HPDE6-E6E7 (cell line): Measurements from ENCODE around the gene CAMTA1.

Experiments
- DNase-seq: peaks from one replicate; pipeline ENCODE4 v3.0.0; 2011; ENCODE audit warnings: missing footprints; ENCODE audit errors: extremely low spot score

The CAMTA1 gene

DNA sequence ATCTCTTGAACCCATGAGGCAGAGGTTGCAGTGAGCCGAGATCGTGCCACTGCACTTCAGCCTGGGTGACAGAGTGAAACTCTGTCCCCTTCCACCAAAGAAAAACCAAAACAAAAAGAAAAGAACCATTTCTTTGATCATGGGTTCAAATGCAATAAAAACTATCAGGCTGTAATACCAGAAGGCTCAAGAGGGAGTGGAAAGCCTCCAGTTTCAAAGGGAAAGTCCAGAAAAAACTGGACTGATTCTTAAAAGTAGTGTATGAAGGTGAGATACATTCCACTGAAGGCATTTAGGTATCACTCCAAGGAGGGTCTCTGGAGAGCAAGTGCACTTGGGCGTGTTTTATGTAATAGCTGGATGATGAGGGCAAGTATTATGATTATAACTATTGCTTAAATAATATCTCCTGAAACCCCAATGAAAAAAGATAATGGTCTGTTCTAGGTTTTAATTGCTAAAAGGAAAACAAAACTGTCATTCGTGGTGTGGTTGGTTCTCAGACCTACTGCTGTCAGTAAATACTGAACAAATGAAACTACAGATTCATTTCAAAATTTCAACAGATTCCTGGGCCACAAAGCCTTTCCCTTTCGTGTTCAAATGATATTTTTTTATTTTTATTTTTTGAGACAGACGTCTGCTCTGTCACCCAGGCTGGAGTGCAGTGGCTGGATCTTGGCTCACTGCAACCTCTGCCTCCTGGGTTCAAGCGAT lies 6.0 kb upstream of the CAMTA1 start:
- no peak for DNase-seq

- DNase-seq = no peak
Observed at GRCh38 chr1:6782151-6782550, 3.1 kb upstream of the CAMTA1 start.

- no peak for DNase-seq
Observed at GRCh38 chr1:6783221-6783620, 2.0 kb upstream of the CAMTA1 start.

GRCh38 chr1:6783936-6784559 lies 1.2 kb upstream of the CAMTA1 start:
- DNase-seq = no peak

GRCh38 chr1:6784560-6785317 lies 515 bp upstream of the CAMTA1 start:
- peak; percentile 100 for DNase-seq

DNA sequence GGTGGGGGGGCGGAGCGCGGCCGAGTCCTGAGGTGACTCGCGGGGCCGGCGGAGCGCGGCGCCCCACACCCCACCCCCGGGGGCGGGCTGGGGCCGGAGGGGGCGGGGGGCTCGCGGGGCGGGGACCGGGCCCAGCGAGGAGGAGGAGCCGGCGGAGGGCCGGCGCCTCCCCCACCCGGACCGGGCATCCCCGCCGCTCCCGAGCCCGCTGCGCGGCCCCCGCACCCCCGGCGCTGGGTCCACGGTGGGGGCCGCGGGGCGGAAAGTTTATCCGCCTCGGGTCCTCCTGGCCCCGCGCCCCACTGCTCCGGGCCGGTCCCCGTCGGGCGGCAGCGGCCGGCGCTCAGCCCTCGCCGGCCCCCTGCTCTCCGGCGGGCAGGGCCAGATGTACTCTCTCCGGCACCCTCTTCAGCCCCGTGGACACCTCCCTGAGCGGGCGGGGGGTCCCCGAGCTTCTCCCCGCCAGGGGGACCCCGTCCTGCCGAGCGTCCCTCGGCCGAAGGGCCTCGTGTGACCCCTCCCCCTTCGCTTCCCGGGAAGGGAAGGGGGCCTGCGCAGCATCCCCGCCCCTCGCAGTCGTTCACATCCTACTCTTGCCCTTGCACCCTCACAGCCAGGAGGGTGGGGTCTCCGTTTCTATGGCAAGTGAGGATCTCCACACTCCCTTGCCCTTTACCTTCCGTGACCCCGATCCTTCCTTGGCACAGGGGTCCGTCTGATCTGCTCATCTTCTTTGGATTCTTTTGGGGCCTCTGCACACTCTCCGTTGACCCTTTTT lies 663 bp downstream of the CAMTA1 start:
- DNase-seq = peak; percentile 53

DNA sequence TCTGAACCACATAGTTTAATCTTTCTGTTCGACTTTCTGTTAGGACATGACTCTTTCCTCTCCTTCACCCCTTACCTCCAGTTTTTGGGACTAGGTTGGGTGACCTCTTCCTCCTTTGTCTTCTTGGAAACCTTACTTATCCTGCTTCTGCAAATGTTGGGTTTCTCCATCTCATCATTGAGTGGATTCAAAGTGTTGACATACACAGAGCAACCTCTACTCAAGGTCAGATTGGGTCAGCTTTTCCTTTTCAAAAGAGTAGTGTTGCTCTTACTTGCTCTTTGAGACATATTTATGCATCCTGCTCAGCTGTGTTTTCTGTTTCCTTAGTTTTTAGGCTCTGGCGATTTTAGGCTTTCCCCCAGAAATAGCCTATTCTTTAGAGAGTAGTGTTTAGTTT lies 3.7 kb downstream of the CAMTA1 start:
- DNase-seq = no peak

DNA sequence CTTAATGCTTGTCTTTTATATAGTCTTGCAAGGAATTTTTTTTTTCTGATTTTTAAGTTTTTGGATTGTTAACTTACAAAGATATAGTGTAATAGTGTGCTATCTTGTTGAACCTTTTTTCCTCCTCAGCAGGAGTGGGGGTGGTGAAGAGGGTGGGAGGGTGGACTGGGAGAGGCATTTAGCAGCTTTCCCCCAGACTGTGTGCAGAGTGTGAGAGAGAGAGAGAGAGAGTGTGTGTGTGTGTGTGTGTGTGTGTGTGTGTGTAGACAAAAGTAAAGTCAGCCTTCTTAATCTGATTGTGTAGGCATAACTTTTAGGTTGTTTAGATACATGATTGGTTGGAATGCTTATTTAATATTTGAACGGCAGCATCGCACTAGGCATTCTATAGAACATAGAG lies 4.9 kb downstream of the CAMTA1 start:
- DNase-seq = no peak

DNA sequence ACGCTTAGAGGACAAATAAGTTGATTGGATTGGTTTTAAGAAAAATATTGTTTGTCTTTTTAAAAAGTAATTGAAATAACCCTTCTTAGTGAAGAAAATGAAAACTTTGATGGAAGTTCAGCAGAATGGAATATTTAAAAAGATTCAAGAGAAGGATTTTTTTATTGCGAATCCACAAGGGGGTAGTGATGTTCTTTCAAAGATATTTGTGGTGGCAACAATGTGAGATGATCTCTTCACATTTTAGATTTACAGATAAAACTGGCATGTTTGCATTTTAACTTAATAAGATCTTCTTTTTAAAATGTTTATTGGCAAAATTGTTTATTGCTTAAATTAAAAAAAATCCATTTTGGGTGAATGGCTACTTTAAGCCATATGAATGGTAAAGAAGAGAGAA lies 8.9 kb downstream of the CAMTA1 start:
- no peak for DNase-seq

DNA sequence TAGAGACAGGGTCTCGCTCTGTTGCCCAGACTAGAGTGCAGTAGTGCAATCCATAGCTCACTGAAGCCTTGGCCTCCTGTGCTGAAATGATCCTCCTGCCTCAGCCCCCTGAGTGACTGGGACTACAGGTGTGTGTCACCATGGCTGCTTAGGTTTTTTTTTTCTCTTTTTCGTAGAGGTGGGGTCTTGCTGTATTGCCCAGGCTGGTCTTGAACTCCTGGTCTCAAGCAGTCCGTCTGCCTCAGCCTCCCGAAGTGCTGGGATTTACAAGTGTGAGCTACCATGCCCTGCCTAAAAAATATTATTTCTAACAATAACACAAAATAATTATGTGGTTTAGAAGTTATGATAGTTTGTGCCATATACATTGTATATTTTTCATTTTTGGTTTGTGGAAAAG lies 9.9 kb downstream of the CAMTA1 start:
- DNase-seq = no peak

- no peak for DNase-seq
Observed at GRCh38 chr1:6795661-6796060, 10.4 kb downstream of the CAMTA1 start.

DNA sequence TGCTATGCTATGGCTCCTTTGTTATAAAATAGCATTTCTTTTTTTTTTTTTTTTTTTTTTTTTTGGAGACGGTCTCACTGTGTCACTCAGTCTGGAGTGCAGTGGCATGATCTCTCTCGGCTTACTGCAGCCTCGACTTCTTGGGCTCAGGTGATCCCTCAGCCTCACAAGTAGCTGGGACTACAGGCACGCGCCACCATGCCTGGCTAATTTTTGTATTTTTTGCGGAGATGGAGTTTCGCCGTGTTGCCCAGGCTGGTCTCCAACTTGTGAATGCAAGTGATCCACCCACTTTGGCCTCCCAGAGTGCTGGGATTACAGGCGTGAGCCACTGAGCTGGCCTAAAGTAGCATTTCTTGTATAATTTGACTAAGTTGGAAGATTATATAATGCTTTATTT lies 10.8 kb downstream of the CAMTA1 start:
- no peak for DNase-seq

GRCh38 chr1:6799499-6799898 lies 14.2 kb downstream of the CAMTA1 start:
- DNase-seq = no peak

- DNase-seq = no peak
Observed at GRCh38 chr1:6800745-6801144, 15.5 kb downstream of the CAMTA1 start.

DNA sequence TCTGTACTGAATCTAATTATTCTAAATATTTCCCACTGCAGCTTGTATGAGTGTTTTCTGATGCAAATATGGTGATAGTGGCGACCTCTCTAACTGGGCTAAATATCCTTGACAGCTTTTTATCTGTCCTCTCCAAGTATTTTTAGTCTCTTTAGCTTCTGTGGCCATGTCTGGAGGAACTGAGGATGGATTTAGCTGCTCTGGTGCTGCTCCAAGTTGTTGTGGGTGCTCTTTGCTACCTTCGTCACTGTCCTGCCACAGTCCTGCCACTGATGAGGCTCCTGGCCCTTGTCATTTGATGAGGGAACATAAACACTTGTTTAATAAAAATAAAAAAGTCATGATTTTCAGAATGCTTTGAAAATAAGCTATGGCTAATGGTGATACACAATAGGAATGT lies 15.9 kb downstream of the CAMTA1 start:
- DNase-seq = no peak

- no peak for DNase-seq
Observed at GRCh38 chr1:6801966-6802365, 16.7 kb downstream of the CAMTA1 start.

- no peak for DNase-seq
Observed at GRCh38 chr1:6802454-6802853, 17.2 kb downstream of the CAMTA1 start.

DNA sequence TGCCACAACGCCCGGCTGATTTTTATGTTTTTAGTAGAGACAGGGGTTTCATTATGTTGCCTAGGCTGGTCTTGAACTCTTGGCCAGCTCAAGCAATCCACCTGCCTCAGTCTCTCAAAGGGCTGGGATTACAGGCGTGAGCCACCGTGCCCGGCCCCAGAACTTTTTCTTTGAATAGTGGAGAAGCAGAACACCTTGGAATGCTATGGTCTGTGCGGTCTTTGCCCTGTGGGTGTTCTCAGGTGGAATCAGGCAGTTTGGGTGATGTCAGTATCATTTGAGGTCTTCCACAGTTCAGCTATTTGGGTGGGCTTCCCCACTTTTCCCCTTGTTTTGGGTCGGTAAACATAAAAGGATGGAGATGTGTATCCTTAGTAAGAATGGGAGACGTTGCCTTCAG lies 17.6 kb downstream of the CAMTA1 start:
- DNase-seq = no peak

DNA sequence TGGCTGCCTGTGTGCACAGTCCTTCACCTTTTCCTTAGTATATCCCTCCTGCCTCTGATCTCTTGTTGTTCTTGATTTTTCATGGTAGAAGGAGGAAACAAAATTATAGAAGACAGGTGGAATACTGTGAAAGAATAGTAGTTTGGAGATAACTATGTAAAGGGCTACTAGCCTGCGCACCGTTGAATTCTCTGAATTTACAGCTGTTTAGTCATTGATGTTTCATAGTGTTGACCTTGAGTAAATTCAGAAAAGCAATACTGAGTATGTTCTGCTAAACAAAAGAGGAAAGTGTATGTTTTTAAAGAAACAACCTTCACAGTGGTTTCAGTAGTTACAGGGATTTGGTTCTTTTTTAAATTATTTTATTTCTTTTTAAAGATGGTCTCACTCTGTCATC lies 18.1 kb downstream of the CAMTA1 start:
- DNase-seq = no peak

DNA sequence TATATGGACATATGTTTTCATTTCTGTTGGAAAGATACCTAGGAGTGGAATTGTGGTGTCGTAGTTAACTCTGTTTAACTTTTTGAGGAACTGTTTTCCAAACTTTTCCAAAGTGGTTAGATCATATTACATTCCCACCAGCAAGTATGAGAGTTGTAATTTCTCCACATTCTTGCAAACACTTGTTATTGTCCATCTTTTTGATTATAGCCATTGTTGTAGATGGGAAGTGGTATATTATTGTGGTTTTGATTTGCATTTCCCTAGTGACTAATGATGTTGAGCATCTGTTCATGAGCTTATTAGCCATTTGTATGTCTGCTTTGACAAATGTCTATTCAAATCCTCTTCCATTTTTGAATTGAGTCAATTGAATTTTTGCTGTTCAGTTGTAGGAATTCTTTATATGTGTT lies 19.8 kb downstream of the CAMTA1 start:
- DNase-seq = no peak

GRCh38 chr1:6807782-6808181 lies 22.5 kb downstream of the CAMTA1 start:
- no peak for DNase-seq

DNA sequence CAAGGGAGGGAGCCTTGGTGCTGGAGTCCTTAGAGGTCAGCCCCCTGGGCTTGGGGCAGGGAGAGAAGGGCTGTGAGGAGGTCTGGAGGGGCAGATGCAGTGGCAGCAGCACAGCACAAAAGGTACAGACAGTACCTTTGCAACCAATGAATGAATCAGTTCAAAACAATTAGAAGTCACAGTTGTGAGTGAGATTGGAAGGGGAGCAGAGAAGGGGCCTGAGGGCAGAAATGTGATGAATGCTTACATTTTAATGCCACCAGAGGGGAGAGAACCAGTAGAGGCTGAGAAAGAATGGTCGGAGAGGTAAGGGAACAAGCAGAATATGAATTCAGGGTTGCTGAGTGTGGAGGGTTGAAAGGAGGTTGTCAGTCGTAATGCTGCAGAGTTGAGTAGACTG lies 24.2 kb downstream of the CAMTA1 start:
- no peak for DNase-seq
